Esophagus squamous epithelium (tissue), 5 donors: Measurements from ENCODE around the gene RNF125. TPM values are rescaled to one million over a fixed set of nuclear protein-coding genes. Genes with fewer than 3 reads are reported as not detected.
A peak's percentile ranks its signal among the peaks of the same experiment; 100 is the strongest.

Source experiments
- DNase-seq: peaks from one replicate; lab custom pipeline; 2025; lab: John Stamatoyannopoulos, UW
- H3K27ac ChIP-seq, 4 donors: fragments of 200-600 bp; sonication (generic); one replicate each; pipeline ENCODE4 v1.5.1; 2016 to 2019; ENCODE audit warnings: mild to moderate bottlenecking in 1 of 4
- H3K27me3 ChIP-seq, 4 donors: fragments of 200-600 bp; sonication (generic); 1 replicate in 3 of 4; 2 replicates in 1 of 4; pipeline versions ENCODE4 v1.5.1 to v1.6.0; 2017 to 2021; ENCODE audit warnings: antibody characterized with exemption in 1 of 4
- H3K36me3 ChIP-seq, 3 donors: fragments of 200-600 bp; sonication (generic); one replicate each; pipeline ENCODE4 v1.5.1; 2016 to 2019
- H3K4me1 ChIP-seq, 3 donors: fragments of 200-600 bp; sonication (generic); one replicate each; pipeline ENCODE4 v1.5.1; 2017 to 2019
- H3K4me3 ChIP-seq, 4 donors: fragments of 200-600 bp; sonication (generic); 1 replicate in 3 of 4; 2 replicates in 1 of 4; pipeline ENCODE4 v1.5.1; 2016 to 2019; ENCODE audit warnings: mild to moderate bottlenecking in 2 of 4, moderate library complexity in 1 of 4
- H3K9me3 ChIP-seq, 3 donors: fragments of 200-600 bp; sonication (generic); one replicate each; pipeline ENCODE4 v1.5.1; 2016 to 2019
- CTCF ChIP-seq, 6 experiments: fragments of 450-650 bp in 4 of 6; fragments of 200-600 bp in 2 of 6; sonication (generic) in 2 of 6; IDR thresholded peaks; one replicate each; pipeline ENCODE4 v1.5.1; 2016 to 2019; ENCODE audit warnings: antibody characterized with exemption in 6 of 6, mild to moderate bottlenecking in 4 of 6, moderate library complexity in 4 of 6
- POLR2A ChIP-seq, 4 donors: fragments of 450-650 bp; IDR thresholded peaks; one replicate each; pipeline ENCODE4 v1.6.1; 2017; ENCODE audit warnings: antibody characterized with exemption in 4 of 4, mild to moderate bottlenecking in 4 of 4, moderate library complexity in 3 of 4
- WGBS, 2 donors: methylation state at CpG; one replicate each; pipeline ENCODE4 v1.1.5; 2018; 5-methylcytosine and 5-hydroxymethylcytosine counted together
- intact Hi-C: fragments of 100-400 bp; cut with DNase I; formaldehyde crosslinking; loops from one replicate; pipeline ENCODE4 v1.15.0; 2022
- total RNA-seq, 4 donors: library from RNA; depleted of rRNA; stranded (reverse); fragments of >200 nt; gene quantifications; one replicate each; pipeline ENCODE4 v1.1.0, GENCODE V29; 2016
- donor health status: DM: yes; HTN: yes; CAD: no.

The RNF125 gene
- total RNA-seq: 10 to 100 TPM in 1 of 4 donors, 1 to 10 TPM in 2, under 1 TPM in 1; 0.87 to 10.7 (median 3.2) TPM

- H3K4me1 ChIP-seq: peaks cover 0 to 61% (median 0%) of the 10 kb centered on the region in 3 donors
- no peaks in the 10 kb centered on the region for H3K9me3 ChIP-seq
- DNase-seq: peak; percentile 39
- peak within 1 kb of the TSS; percentile 51 to 84 (median 70) for H3K4me3 ChIP-seq
- peaks cover 0 to 10% (median 0%) of the 10 kb centered on the region in 4 donors for H3K27me3 ChIP-seq
- WGBS, 2 donors: 1 to 3% methylated on average over 13 of the region's 66 CpGs
- H3K36me3 ChIP-seq: no peaks in the 10 kb centered on the region
- TF ChIP-seq POLR2A (IDR thresholded peaks at IDR 0.05) (peak in 2 of 4 donors; percentile 48 to 67), CTCF (IDR thresholded peaks at IDR 0.05) (peak in 2 of 6 experiments; percentile 22 to 23)
- peak within 1 kb of the TSS; percentile 85 to 92 (median 87) for H3K27ac ChIP-seq
- intact Hi-C loops: loop anchor here (5.0 kb wide), 1 partner anchor 74 kb away; the partner anchor contains the start of gene RNF138
Observed at GRCh38 chr18:32018331-32019250, at the start of gene RNF125. TSS of gene RNF125 (plus strand) at chr18:32018825. CDS start at chr18:32018864, 39 bp downstream.

GRCh38 chr18:31970617-31971016 is 48.0 kb upstream of the RNF125 start:
- intact Hi-C loops: no loop called here
- Histone ChIP-seq H3K27ac (no peak overlapping the region), H3K4me1 (no peaks in the 10 kb centered on the region), H3K4me3 (no peak overlapping the region), H3K36me3 (no peaks in the 10 kb centered on the region), H3K9me3 (peaks cover 0 to 32% (median 25%) of the 10 kb centered on the region in 3 donors), H3K27me3 (no peaks in the 10 kb centered on the region)
- TF ChIP-seq CTCF (IDR thresholded peaks at IDR 0.05) (no peak), POLR2A (IDR thresholded peaks at IDR 0.05) (no peak)
- DNase-seq: no peak
- 55 to 70% methylated on average over 3 of the region's 3 CpGs for WGBS, 2 donors

GRCh38 chr18:31973929-31974546 is 44.6 kb upstream of the RNF125 start:
- TF ChIP-seq CTCF (IDR thresholded peaks at IDR 0.05) (no peak), POLR2A (IDR thresholded peaks at IDR 0.05) (no peak)
- Histone ChIP-seq H3K36me3 (no peaks in the 10 kb centered on the region), H3K27ac (no peak overlapping the region), H3K4me3 (no peak overlapping the region), H3K27me3 (no peaks in the 10 kb centered on the region), H3K4me1 (no peaks in the 10 kb centered on the region), H3K9me3 (peaks cover 7 to 46% (median 36%) of the 10 kb centered on the region in 3 donors)
- intact Hi-C loops: no loop called here
- WGBS, 2 donors: 88 to 97% methylated on average over 4 of the region's 4 CpGs
- DNase-seq: no peak

GRCh38 chr18:31976242-31976641 is 42.4 kb upstream of the RNF125 start:
- H3K27me3 ChIP-seq: no peaks in the 10 kb centered on the region
- no peak overlapping the region for H3K27ac ChIP-seq
- intact Hi-C loops: no loop called here
- no peaks in the 10 kb centered on the region for H3K36me3 ChIP-seq
- peaks cover 7 to 50% (median 36%) of the 10 kb centered on the region in 3 donors for H3K9me3 ChIP-seq
- no peak for DNase-seq
- 44 to 51% methylated on average over 3 of the region's 3 CpGs for WGBS, 2 donors
- TF ChIP-seq POLR2A (IDR thresholded peaks at IDR 0.05) (no peak), CTCF (IDR thresholded peaks at IDR 0.05) (no peak)
- no peak overlapping the region for H3K4me3 ChIP-seq
- H3K4me1 ChIP-seq: no peaks in the 10 kb centered on the region
